LNCAP (cell line): ENCODE data around the gene RHBDL3.

Experiments
- TF ChIP-seq, protein P1 (sequence below): fragments of 450-650 bp; IDR thresholded peaks from 2 replicates; pipeline ENCODE4 v1.5.1; 2017; ENCODE audit warnings: mild to moderate bottlenecking

The RHBDL3 gene

GRCh38 chr17:32261417-32261736 is 4.3 kb upstream of the RHBDL3 start:
- TF ChIP-seq, protein P1, sequence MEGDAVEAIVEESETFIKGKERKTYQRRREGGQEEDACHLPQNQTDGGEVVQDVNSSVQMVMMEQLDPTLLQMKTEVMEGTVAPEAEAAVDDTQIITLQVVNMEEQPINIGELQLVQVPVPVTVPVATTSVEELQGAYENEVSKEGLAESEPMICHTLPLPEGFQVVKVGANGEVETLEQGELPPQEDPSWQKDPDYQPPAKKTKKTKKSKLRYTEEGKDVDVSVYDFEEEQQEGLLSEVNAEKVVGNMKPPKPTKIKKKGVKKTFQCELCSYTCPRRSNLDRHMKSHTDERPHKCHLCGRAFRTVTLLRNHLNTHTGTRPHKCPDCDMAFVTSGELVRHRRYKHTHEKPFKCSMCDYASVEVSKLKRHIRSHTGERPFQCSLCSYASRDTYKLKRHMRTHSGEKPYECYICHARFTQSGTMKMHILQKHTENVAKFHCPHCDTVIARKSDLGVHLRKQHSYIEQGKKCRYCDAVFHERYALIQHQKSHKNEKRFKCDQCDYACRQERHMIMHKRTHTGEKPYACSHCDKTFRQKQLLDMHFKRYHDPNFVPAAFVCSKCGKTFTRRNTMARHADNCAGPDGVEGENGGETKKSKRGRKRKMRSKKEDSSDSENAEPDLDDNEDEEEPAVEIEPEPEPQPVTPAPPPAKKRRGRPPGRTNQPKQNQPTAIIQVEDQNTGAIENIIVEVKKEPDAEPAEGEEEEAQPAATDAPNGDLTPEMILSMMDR = no peak

DNA sequence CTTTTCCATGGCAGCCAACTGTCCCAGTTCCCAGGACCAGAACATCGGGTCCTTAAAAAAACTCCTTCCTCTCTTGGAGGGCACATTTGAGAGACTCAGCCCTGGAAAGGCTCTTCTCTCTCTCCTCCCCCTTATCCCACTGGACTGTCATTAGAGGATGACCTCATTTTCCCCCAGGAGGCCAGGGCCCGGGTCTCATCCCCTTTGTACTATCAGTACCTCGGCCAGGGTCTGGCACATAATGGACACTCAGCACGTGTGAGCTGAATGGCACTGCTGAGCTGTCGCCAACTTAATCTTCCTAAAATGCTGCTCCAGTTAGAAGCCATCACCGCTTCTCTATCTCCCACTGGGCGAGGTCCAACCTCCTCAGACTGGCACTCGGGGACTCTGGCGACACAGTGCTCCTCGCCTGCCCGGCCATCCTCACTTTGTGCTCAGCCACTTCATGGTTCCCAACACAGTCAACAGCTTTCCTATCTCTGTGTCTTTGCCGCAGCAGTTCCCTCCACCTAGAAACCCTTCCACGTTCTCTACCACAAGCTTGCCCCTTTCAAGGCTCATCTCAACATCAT is 3.6 kb upstream of the RHBDL3 start:
- TF ChIP-seq, protein P1 = no peak

DNA sequence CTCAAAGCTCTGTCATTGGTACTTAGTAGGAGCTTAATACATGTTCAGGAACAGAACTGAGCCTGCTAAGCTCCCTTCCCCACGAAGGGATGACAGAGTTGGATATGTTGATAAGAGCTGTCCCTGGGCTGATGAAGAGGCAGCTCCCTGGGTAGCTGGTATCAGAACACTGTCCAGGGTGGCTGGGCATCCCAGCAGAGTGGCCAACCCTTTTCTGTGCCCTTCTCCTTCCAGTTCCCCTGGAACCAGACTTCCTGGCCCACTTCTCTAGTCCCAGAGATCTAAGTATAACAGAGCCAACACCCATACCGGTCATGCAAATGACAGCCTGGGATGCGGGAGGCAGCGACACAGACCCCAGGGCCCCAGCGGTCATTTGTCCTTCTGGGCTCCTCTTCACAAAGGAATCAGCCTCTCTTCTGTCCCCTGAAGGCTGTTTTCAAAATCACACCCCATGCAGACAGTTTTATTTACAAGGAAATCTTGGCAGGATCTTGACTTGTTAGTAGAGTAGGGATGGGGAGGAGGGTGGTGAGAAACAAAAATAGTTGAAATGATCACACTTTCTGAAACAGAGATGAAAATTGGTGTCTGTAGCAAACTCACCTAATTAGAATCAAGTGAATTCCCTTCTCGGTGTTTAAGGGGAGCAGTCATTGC is 1.4 kb upstream of the RHBDL3 start:
- TF ChIP-seq, protein P1 = peak; percentile 9; the same call in 1 of the 2 replicates

DNA sequence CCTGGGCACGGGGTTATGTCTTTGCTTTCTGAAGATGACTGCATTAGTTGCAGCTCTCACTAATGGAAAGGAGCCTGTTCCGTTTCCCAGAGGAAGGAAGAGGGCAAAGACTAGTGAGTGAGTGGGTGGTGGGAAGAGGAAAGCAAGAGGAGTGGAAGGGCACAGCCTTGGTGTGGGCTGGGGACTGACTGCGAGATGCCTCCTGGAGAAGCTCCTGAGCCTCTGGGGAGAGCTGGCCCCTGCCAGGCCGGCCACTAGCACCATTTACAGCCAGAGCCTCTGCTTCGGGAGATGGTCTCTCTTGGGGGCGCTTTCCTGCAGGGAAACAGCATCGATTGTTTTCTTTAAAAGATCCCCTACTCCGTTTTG is 825 bp upstream of the RHBDL3 start:
- TF ChIP-seq, protein P1 = no peak

- TF ChIP-seq, protein P1 = no peak
Measured at GRCh38 chr17:32266051-32266388, 388 bp downstream of the RHBDL3 start.

DNA sequence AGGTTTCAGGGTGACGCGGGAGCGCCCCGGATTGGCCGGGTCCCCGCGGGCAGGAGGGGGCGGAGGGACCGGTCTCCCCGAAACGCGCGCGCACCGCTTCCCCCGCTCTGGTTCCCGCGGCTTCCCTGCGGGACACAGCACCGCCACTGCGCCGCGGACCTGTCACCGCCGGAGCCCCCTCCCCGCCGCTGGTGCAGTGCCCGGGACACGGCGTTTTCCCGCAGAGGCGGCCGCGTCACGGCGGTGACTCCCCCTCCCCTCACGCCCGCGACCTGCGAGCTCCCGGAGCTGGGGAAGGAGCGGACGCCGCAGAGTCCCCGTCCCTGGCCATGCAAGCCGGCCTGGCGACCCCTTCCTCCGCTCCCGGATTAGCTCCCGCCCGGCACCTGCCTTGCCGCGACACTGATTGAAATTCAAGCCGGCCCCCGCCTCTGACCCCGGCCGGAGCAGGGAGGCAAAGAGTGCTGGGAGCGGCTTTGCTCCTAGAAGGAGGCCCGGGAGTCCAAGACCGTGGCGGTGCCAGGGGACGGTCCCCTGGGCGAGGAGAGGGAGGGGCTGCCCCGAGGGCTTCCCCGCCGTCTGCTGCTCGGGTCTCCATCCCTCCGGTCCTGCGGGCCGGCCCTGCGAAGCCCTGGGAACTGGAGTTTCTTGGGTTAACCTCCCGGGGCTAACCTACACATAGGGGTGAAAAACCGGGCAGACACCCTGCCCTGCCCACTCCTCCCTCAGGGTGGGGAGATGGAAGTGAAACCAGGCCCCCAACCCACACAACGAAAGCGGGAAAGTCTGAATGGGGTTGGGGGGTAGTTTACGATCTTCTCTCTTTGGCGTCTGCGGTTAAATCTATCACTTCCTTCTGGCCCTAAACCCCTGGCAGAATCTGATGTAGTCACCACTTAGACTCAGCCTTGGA is 1.0 kb downstream of the RHBDL3 start:
- TF ChIP-seq, protein P1 = no peak

DNA sequence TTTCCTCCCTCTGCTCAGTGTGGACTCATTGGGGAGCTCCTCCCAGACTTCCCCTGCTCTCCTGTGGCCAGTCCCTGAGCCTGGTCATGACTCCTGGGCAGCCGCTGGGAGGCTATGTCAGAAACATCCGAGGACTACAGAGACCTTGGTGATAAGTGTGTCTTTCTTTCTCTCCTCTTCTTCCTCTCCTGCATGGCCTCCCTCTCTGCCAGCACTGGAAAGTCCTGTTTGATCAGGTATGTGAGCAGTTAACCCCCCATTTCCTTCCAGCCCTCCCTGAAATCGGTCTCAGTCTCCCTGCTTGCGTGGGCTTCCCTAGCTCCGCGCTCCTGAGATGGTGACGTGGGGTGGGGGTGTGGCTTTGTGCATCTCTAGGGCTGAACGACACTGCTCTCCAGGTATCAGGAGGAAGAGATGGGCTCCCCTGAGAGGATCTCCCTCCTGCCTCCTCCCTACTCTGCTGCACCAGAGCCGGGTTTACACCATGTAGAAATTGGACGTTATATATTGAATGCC is 2.1 kb downstream of the RHBDL3 start:
- TF ChIP-seq, protein P1 = no peak
